ENCODE results near the gene YES1.
"Not testable (repeated sequence)": the region's sequence is repeated elsewhere in the genome, so short reads cannot be mapped to it uniquely, and the experiment has no call there.

Gene YES1

DNA sequence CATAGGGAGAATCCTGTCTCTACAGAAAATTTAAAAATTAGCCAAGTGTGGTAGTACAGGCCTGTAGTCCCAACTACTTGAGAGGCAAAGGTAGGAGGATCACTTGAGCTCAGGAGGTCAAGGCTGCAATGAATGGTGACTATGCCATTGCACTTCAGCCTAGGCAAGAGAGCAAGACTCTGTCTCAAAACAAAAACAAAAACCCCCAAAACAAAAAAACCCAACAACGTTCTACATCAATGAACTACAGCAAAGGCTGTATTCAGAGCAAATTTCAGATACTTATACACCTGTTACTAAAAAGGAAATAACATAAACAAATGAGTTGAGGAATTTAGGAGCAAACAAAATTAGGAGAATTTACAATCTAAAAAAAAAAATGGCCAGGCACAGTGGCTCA, 22.6 kb downstream of the YES1 start:
- TF ChIP-seq, protein P1, sequence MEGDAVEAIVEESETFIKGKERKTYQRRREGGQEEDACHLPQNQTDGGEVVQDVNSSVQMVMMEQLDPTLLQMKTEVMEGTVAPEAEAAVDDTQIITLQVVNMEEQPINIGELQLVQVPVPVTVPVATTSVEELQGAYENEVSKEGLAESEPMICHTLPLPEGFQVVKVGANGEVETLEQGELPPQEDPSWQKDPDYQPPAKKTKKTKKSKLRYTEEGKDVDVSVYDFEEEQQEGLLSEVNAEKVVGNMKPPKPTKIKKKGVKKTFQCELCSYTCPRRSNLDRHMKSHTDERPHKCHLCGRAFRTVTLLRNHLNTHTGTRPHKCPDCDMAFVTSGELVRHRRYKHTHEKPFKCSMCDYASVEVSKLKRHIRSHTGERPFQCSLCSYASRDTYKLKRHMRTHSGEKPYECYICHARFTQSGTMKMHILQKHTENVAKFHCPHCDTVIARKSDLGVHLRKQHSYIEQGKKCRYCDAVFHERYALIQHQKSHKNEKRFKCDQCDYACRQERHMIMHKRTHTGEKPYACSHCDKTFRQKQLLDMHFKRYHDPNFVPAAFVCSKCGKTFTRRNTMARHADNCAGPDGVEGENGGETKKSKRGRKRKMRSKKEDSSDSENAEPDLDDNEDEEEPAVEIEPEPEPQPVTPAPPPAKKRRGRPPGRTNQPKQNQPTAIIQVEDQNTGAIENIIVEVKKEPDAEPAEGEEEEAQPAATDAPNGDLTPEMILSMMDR (IDR thresholded peaks at IDR 0.05; ENCODE audit: insufficient read depth, low read depth, low read length, missing control alignments): no peak
- peak; percentile 12 for DNase-seq (ENCODE audit: low read depth)
- no peak overlapping the region for H3K4me3 ChIP-seq (ENCODE audit: low read depth, low read length)

DNA sequence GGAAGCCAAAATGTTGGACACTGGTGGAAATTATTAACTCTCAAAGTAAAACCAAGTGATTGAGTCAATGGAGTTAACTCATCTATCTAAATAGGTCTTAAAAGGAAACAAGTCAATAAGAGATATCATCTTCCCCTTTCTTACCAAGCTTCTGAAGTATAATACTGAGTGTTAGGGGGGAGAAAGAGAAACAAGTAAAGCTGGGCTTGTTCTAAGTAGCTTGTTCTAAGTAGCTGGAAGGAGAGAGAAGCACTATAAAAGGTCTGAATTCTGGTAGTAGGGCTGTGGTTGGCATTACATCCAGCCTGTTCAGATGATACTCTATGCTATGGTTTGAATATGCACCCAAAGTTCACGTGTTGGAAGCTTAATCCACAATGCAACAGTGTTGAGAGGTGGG, 26.8 kb downstream of the YES1 start:
- TF ChIP-seq, protein P1 (IDR thresholded peaks at IDR 0.05; ENCODE audit: insufficient read depth, low read depth, low read length, missing control alignments): no peak
- no peak overlapping the region for H3K4me3 ChIP-seq (ENCODE audit: low read depth, low read length)
- no peak for DNase-seq (ENCODE audit: low read depth)

DNA sequence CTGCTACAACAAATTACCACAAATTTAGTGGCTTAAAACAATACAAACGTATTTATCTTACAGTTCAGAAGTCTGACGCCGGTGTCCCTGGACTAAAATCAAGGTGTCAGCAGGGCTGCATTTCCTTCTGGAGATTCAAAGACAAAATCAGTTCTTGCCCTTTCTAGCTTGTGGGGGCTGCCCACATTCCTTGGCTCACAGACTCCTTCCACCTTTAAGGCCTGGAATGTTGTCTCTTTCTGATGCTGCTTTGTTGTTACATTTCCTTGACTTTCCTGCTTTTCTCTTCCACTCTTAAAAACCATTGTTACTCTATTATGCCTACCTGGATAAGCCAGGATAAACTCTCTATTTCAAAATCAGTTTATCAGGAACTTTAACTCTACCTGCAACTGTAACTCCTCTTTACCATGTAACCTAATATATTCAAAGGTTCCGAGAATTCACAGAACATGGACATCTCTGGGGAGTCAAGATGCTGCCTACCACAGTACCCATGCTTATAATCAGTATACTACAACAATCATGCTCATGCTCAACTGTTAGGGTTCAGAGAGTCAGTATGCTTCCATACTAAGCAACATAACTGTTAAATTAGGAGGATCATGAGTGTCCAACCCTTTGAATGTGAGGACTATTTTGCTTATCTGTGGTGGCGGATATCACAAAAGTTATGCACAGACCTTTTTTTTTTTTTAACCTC, 27.4 kb downstream of the YES1 start:
- DNase-seq (ENCODE audit: low read depth): no peak
- H3K4me3 ChIP-seq (ENCODE audit: low read depth, low read length): no peak overlapping the region
- TF ChIP-seq, protein P1 (IDR thresholded peaks at IDR 0.05; ENCODE audit: insufficient read depth, low read depth, low read length, missing control alignments): no peak

DNA sequence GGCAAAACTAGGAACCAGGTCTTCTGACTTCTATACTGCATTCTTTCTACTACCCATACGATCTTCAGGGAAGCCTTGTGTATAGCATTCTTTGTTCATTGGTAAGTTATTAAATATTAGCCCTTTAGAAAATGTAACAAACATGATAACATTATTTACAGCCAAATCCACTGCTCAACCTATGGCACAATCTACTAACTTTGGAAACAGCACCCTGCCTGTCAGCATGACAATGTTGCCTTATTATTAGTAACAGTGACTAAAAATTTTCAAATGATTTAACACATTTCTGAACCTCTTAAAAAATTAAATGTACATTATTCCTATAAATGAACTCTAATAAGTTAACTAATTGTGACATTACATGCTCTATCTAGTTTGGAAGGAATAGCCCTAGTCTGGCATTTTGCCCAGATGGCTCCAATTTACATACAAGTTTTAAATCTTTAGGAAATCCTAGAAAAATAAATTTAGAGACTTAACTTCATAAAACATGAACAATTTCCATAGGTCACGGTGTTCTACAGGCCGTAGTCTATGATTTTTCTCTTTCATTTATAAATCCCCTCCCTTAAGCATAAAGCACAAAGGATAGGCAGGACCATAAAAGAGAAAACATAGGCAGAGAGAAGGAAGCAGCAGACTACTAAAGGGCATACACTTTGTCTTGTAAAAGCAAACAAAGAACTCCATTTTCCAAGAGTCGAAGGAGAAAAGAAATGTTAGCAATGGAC, 33.7 kb downstream of the YES1 start:
- no peak overlapping the region for H3K4me3 ChIP-seq (ENCODE audit: low read depth, low read length)
- TF ChIP-seq, protein P1 (IDR thresholded peaks at IDR 0.05; ENCODE audit: insufficient read depth, low read depth, low read length, missing control alignments): no peak
- DNase-seq (ENCODE audit: low read depth): no peak

DNA sequence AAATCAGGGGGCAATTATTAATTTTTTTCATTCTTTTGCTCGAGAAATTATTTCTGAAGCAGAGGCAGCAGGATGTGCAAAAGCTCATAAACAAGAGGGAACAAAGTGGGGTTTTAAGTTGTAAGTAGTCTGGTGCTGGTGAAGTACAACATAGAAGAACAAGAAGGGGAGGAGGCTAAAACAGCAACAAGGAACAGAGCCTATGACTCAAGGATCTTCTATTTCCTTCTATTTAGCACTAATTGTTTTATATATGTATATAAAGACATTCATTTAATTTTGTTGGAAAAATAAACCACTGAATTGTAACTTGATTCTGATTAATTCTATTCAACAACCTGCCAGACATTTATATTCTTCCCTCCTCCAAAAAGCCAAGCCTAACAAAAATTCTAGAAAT, 35.0 kb downstream of the YES1 start:
- DNase-seq (ENCODE audit: low read depth): no peak
- H3K4me3 ChIP-seq (ENCODE audit: low read depth, low read length): no peak overlapping the region
- TF ChIP-seq, protein P1 (IDR thresholded peaks at IDR 0.05; ENCODE audit: insufficient read depth, low read depth, low read length, missing control alignments): no peak

DNA sequence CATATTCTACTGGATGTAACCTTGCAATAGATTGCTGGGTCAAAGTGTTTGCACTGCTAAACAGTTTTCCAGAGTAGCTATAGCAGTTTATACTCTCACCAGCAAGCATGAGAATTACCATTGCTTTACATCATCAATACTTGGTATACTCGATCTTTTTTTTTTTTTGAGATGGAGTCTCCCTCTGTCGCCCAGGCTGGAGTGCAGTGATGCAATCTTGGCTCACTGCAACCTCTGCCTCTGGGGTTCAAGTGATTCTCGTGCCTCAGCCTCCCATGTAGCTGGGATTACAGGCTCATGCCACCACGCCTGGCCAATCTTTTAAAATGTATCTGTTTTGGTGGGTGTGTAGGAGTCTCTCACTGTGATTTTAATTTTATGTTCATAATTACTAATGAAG, 36.0 kb downstream of the YES1 start:
- not testable (repeated sequence) for DNase-seq (ENCODE audit: low read depth); H3K4me3 ChIP-seq (ENCODE audit: low read depth, low read length)

DNA sequence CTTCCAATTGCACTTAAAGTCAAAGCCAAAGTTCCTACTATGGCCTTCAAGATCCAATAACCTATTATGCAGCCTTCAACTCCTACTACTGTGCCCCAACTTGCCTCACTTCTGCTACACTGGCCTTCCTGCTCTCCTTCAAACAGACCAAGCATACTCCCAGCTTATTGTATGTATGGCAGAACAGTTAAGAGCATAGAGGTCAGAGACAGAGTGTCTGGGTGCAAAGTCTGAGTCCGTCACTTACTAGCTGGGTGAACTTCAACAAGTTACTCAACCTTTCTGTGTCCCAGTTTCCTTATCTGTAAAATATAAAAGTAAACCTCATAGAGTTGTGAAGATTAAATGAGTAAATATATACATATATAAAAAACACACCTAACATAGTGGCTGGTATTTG, 37.2 kb downstream of the YES1 start:
- no peak overlapping the region for H3K4me3 ChIP-seq (ENCODE audit: low read depth, low read length)
- DNase-seq (ENCODE audit: low read depth): no peak
- TF ChIP-seq, protein P1 (IDR thresholded peaks at IDR 0.05; ENCODE audit: insufficient read depth, low read depth, low read length, missing control alignments): no peak
